Measurements from ENCODE around the gene GNAI3. TPM values are rescaled to one million over a fixed set of nuclear protein-coding genes. Genes with fewer than 3 reads are reported as not detected.

The GNAI3 gene
- total and polyA plus RNA-seq, 2 of the 13 experiments (the other 11 are each of a cell fraction or from before 2014, with no cell fraction given): 4.3 to 9.0 TPM

DNA sequence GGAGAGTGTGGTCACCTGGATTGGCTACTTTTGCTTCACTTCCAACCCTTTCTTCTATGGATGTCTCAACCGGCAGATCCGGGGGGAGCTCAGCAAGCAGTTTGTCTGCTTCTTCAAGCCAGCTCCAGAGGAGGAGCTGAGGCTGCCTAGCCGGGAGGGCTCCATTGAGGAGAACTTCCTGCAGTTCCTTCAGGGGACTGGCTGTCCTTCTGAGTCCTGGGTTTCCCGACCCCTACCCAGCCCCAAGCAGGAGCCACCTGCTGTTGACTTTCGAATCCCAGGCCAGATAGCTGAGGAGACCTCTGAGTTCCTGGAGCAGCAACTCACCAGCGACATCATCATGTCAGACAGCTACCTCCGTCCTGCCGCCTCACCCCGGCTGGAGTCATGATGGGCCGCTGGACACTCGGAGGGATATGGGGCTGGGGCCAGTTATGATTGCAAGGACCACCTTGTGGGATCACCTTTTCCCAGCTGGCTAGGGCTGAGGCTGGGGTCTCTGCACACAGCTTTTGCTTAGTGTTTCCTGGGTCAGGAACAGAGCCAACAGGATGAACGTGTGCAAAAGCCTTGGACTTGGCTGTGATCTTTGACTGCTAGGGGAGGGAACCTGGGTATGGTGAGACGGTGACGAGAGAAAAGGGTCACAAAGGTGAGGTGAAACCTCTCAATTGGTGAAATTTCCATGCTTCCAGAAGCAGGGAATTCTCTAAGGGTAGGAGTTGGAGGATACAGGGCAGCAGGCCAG, 4.3 kb upstream of the GNAI3 start (continued):
- 0 out of 2 replicates have a peak, but pooled peaks have one; percentile 21 for TF ChIP-seq HNF1B (CRISPR knock-in tag; IDR thresholded peaks at IDR 0.05)
- peak; percentile 40; the same call in 1 of the 2 replicates for TF ChIP-seq NCOR1 (IDR thresholded peaks at IDR 0.05; ENCODE audit: borderline replicate concordance, low read length)
- no peak for TF ChIP-seq ZNF768 (CRISPR knock-in tag; IDR thresholded peaks at IDR 0.05)
- TF ChIP-seq HDAC2 (CRISPR knock-in tag; IDR thresholded peaks at IDR 0.05): no peak
- no peak for TF ChIP-seq NFE2L2 (IDR thresholded peaks at IDR 0.05; ENCODE audit: low read length)
- TF ChIP-seq MTA1 (CRISPR knock-in tag; IDR thresholded peaks at IDR 0.05; ENCODE audit: borderline replicate concordance): no peak
- TF ChIP-seq, protein P1, sequence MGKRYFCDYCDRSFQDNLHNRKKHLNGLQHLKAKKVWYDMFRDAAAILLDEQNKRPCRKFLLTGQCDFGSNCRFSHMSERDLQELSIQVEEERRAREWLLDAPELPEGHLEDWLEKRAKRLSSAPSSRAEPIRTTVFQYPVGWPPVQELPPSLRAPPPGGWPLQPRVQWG (CRISPR knock-in tag; IDR thresholded peaks at IDR 0.05; ENCODE audit: borderline replicate concordance, low read depth): no peak
- no peak for TF ChIP-seq SRY (CRISPR knock-in tag; IDR thresholded peaks at IDR 0.05)
- TF ChIP-seq ZNF3 (CRISPR knock-in tag; IDR thresholded peaks at IDR 0.05): no peak
- TF ChIP-seq ZNF614 (CRISPR knock-in tag; IDR thresholded peaks at IDR 0.05; ENCODE audit: borderline replicate concordance): no peak
- TF ChIP-seq NR2F6 (IDR thresholded peaks at IDR 0.05): peak; percentile 49
- TF ChIP-seq NR2F6 (CRISPR knock-in tag; IDR thresholded peaks at IDR 0.05): peak; percentile 69
- TF ChIP-seq ZNF549 (CRISPR knock-in tag; IDR thresholded peaks at IDR 0.05): no peak
- TF ChIP-seq, protein P2, sequence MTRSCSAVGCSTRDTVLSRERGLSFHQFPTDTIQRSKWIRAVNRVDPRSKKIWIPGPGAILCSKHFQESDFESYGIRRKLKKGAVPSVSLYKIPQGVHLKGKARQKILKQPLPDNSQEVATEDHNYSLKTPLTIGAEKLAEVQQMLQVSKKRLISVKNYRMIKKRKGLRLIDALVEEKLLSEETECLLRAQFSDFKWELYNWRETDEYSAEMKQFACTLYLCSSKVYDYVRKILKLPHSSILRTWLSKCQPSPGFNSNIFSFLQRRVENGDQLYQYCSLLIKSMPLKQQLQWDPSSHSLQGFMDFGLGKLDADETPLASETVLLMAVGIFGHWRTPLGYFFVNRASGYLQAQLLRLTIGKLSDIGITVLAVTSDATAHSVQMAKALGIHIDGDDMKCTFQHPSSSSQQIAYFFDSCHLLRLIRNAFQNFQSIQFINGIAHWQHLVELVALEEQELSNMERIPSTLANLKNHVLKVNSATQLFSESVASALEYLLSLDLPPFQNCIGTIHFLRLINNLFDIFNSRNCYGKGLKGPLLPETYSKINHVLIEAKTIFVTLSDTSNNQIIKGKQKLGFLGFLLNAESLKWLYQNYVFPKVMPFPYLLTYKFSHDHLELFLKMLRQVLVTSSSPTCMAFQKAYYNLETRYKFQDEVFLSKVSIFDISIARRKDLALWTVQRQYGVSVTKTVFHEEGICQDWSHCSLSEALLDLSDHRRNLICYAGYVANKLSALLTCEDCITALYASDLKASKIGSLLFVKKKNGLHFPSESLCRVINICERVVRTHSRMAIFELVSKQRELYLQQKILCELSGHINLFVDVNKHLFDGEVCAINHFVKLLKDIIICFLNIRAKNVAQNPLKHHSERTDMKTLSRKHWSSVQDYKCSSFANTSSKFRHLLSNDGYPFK (CRISPR knock-in tag; IDR thresholded peaks at IDR 0.05; ENCODE audit: borderline replicate concordance): 0 out of 2 replicates have a peak, but pooled peaks have one; percentile 18
- TF ChIP-seq ZNF20 (CRISPR knock-in tag; IDR thresholded peaks at IDR 0.05): no peak
- no peak for TF ChIP-seq NFAT5 (CRISPR knock-in tag; IDR thresholded peaks at IDR 0.05)
